WTC11 (cell line): ENCODE data around the gene DENND2C. TPM values are rescaled to one million over a fixed set of nuclear protein-coding genes. Genes with fewer than 3 reads are reported as not detected.

Source experiments
- ATAC-seq: fragments of 200-7000 bp; cut with Tn5 transposase; 2 replicates; pipeline ENCODE4 v1.10.0; 2021; ENCODE audit warnings: mild to moderate bottlenecking, moderate library complexity
- CTCF ChIA-PET: fragments of 300-600 bp; sonication (Branson Sonifier 250); formaldehyde crosslinking; loops from one replicate; lab custom pipeline; 2021; ENCODE audit warnings: antibody characterized with exemption; lab: Charles Lee
- POLR2A ChIA-PET: fragments of 350-600 bp; sonication (Branson Sonifier 250); formaldehyde crosslinking; loops from one replicate; lab custom pipeline; 2021; ENCODE audit warnings: antibody characterized with exemption; lab: Charles Lee
- DNase-seq: peaks from one replicate; pipeline ENCODE4 v3.0.0; 2021; ENCODE audit warnings: low spot score
- H3K27ac Mint-ChIP-seq: 2 replicates; pipeline ENCODE4 v1.8.0; 2021; ENCODE audit warnings: mixed read lengths
- H3K27me3 Mint-ChIP-seq: 2 replicates; pipeline ENCODE4 v1.8.0; 2021; ENCODE audit warnings: low read depth, mild to moderate bottlenecking, moderate library complexity, mixed read lengths
- H3K36me3 Mint-ChIP-seq: 2 replicates; pipeline ENCODE4 v1.8.0; 2021; ENCODE audit warnings: mixed read lengths
- H3K4me1 Mint-ChIP-seq: 2 replicates; pipeline ENCODE4 v1.8.0; 2022; ENCODE audit warnings: mixed read lengths
- H3K4me3 Mint-ChIP-seq: 2 replicates; pipeline ENCODE4 v1.8.0; 2021; ENCODE audit warnings: mild to moderate bottlenecking, moderate library complexity, mixed read lengths
- H3K9me3 Mint-ChIP-seq: 2 replicates; pipeline ENCODE4 v1.8.0; 2021; ENCODE audit warnings: mixed read lengths
- AR ChIP-seq: fragments of 250-450 bp; sonication (Bioruptor Pico); IDR thresholded peaks from 2 replicates; pipeline ENCODE4 v1.9.0; 2021; ENCODE audit warnings: mild to moderate bottlenecking
- ATF1 ChIP-seq: sonication (generic); formaldehyde crosslinking; IDR thresholded peaks from 2 replicates; pipeline ENCODE4 v1.8.1; 2023; ENCODE audit warnings: mild to moderate bottlenecking, moderate library complexity, missing genetic modification reagents
- CDX4 ChIP-seq: fragments of 250-450 bp; sonication (Bioruptor Pico); IDR thresholded peaks from 2 replicates; pipeline ENCODE4 v1.9.0; 2021; ENCODE audit warnings: moderate library complexity, mild to moderate bottlenecking, inconsistent platforms, borderline replicate concordance
- CTCF ChIP-seq: fragments of 200-600 bp; IDR thresholded peaks from 2 replicates; pipeline ENCODE4 v1.8.0; 2022; ENCODE audit warnings: antibody characterized with exemption
- E2F4 ChIP-seq: sonication (generic); formaldehyde crosslinking; IDR thresholded peaks from 2 replicates; pipeline ENCODE4 v1.8.1; 2022; ENCODE audit warnings: low read depth, mild to moderate bottlenecking, moderate library complexity, missing genetic modification reagents, borderline replicate concordance
- ELF4 ChIP-seq: sonication (generic); formaldehyde crosslinking; IDR thresholded peaks from 2 replicates; pipeline ENCODE4 v1.8.1; 2022; ENCODE audit warnings: low read depth, mild to moderate bottlenecking, moderate library complexity, missing genetic modification reagents
- FOXP1 ChIP-seq: sonication (generic); formaldehyde crosslinking; IDR thresholded peaks from 2 replicates; pipeline ENCODE4 v1.8.0; 2022; ENCODE audit warnings: missing genetic modification reagents, mild to moderate bottlenecking, moderate library complexity, borderline replicate concordance
- KAT7 ChIP-seq: sonication (generic); formaldehyde crosslinking; IDR thresholded peaks from 2 replicates; pipeline ENCODE4 v1.8.1; 2023; ENCODE audit warnings: missing genetic modification reagents, mild to moderate bottlenecking, borderline replicate concordance
- MLX ChIP-seq: sonication (generic); formaldehyde crosslinking; IDR thresholded peaks from 2 replicates; pipeline ENCODE4 v1.8.1; 2023; ENCODE audit warnings: mild to moderate bottlenecking, missing genetic modification reagents, moderate library complexity
- PRDM15 ChIP-seq: sonication (generic); formaldehyde crosslinking; IDR thresholded peaks from 2 replicates; pipeline ENCODE4 v1.8.0; 2022; ENCODE audit warnings: missing genetic modification reagents
- PRRX2 ChIP-seq: fragments of 250-450 bp; sonication (Bioruptor Pico); IDR thresholded peaks from 2 replicates; pipeline ENCODE4 v1.8.0; 2021; ENCODE audit warnings: mild to moderate bottlenecking
- SMAD3 ChIP-seq: sonication (generic); formaldehyde crosslinking; IDR thresholded peaks from 2 replicates; pipeline ENCODE4 v1.8.0; 2022; ENCODE audit warnings: missing genetic modification reagents, mild to moderate bottlenecking, borderline replicate concordance
- SMAD4 ChIP-seq: sonication (generic); formaldehyde crosslinking; IDR thresholded peaks from 2 replicates; pipeline ENCODE4 v1.8.0; 2022; ENCODE audit warnings: mild to moderate bottlenecking, missing genetic modification reagents
- TEAD4 ChIP-seq: sonication (generic); formaldehyde crosslinking; IDR thresholded peaks from 2 replicates; pipeline ENCODE4 v1.8.0; 2022; ENCODE audit warnings: mild to moderate bottlenecking, missing genetic modification reagents
- USF1 ChIP-seq: sonication (generic); formaldehyde crosslinking; IDR thresholded peaks from 2 replicates; pipeline ENCODE4 v1.8.0; 2022; ENCODE audit warnings: mild to moderate bottlenecking, missing genetic modification reagents
- ZBTB21 ChIP-seq: sonication (generic); formaldehyde crosslinking; IDR thresholded peaks from 2 replicates; pipeline ENCODE4 v1.8.1; 2023; ENCODE audit warnings: mild to moderate bottlenecking, missing genetic modification reagents, borderline replicate concordance
- ZNF281 ChIP-seq: sonication (generic); formaldehyde crosslinking; IDR thresholded peaks from 2 replicates; pipeline ENCODE4 v1.8.0; 2023; ENCODE audit warnings: mild to moderate bottlenecking, missing genetic modification reagents
- ZNF425 ChIP-seq: fragments of 250-450 bp; sonication (Bioruptor Pico); conservative IDR thresholded peaks from 2 replicates; pipeline ENCODE4 v1.9.0; 2021; ENCODE audit warnings: mild to moderate bottlenecking
- total RNA-seq: library from RNA; stranded (reverse); gene quantifications from 3 replicates; pipeline ENCODE4 v1.2.3, GENCODE V29; 2021

The DENND2C gene
- total RNA-seq, 1 experiment from 2014 or later = 2.9 TPM

- no peak overlapping the region for H3K27ac Mint-ChIP-seq
- POLR2A ChIA-PET = no interaction called here
- no peaks in the 10 kb centered on the region for H3K36me3 Mint-ChIP-seq
- DNase-seq (no peak), ATAC-seq (no peak)
- H3K9me3 Mint-ChIP-seq = no peaks in the 10 kb centered on the region
- H3K27me3 Mint-ChIP-seq = peaks cover 10% of the 10 kb centered on the region
- TF ChIP-seq PRDM15 = no peak
- no peak for TF ChIP-seq USF1
- TF ChIP-seq CDX4 (CRISPR knock-in tag) = no peak
- TF ChIP-seq KAT7 = no peak
- TF ChIP-seq ZBTB21 (CRISPR knock-in tag) = no peak
- TF ChIP-seq ZNF425 (CRISPR knock-in tag) = no peak
- CTCF ChIA-PET = no interaction called here
- H3K4me1 Mint-ChIP-seq = no peaks in the 10 kb centered on the region
- H3K4me3 Mint-ChIP-seq = no peak overlapping the region
Observed at GRCh38 chr1:114688526-114688925, 18.7 kb upstream of the DENND2C start.

- peaks cover 10% of the 10 kb centered on the region for H3K27me3 Mint-ChIP-seq
- TF ChIP-seq SMAD3 (CRISPR knock-in tag) (no peak), FOXP1 (CRISPR knock-in tag) (no peak), CTCF (no peak), SMAD4 (CRISPR knock-in tag) (no peak), ATF1 (CRISPR knock-in tag) (no peak), TEAD4 (CRISPR knock-in tag) (no peak), PRRX2 (CRISPR knock-in tag) (no peak), ZNF281 (CRISPR knock-in tag) (no peak), MLX (CRISPR knock-in tag) (no peak), ELF4 (no peak), AR (CRISPR knock-in tag) (no peak), E2F4 (no peak)
Observed at GRCh38 chr1:114685851-114686250, 16.0 kb upstream of the DENND2C start.

More at GRCh38 chr1:114685851-114686250, 16.0 kb upstream of the DENND2C start:
- ChIA-PET POLR2A (no interaction called here), CTCF (no interaction called here)
- Mint-ChIP-seq H3K4me1 (no peaks in the 10 kb centered on the region), H3K27ac (no peak overlapping the region), H3K4me3 (no peak overlapping the region), H3K36me3 (no peaks in the 10 kb centered on the region), H3K9me3 (no peaks in the 10 kb centered on the region)
- ATAC-seq (no peak), DNase-seq (no peak)
